ENCODE measurements around the gene KCNH1. TPM values are rescaled to one million over a fixed set of nuclear protein-coding genes. Genes with fewer than 3 reads are reported as not detected.
"Not testable (repeated sequence)": the region's sequence is repeated elsewhere in the genome, so short reads cannot be mapped to it uniquely, and the experiment has no call there.

Gene KCNH1
- polyA plus RNA-seq, 3 donors: 0.26 to 0.73 (median 0.31) TPM

DNA sequence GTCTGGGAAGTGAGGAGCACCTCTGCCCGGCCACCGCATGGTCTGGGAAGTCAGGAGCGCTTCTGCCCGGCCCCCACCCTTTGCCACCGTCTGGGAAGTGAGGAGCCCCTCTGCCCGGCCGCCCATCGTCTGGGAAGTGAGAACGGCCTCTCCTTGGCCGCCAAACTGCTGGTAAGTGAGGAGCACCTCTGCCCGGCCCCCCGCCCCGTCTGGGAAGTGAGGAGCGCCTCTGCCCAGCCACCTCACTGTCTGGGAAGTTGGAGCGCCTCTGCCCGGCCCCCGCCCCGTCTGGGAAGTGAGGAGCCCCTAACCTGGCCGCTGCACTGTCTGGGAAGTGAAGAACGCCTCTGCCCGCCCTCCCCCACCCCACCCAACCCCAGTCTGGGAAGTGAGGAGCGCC, 22.6 kb downstream of the KCNH1 start:
- no peak for DNase-seq (ENCODE audit: extremely low read depth in 1 of 11, low read depth in 9 of 11, low spot score in 4 of 11)

DNA sequence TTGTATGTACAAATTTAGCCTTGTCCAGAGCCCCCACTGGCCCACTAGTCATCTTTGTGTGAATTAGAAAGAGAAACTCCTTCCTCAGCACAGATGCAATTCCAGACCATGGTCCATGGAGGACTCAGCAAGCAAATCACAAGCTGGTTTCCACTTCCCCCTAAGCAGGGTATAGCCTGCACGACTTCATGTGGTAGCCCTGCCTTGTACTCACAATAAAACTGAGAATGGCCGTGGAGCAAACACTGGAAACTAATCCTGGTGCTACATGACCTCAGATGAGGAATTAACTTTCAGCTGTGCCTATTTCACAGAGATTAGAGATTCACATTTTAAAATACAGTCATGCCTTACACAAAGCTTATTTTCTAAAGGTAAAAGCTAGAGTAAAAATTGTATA, 32.5 kb downstream of the KCNH1 start:
- no peak for DNase-seq (ENCODE audit: extremely low read depth in 1 of 11, low read depth in 9 of 11, low spot score in 4 of 11)

- no peak for DNase-seq (ENCODE audit: extremely low read depth in 1 of 11, low read depth in 9 of 11, low spot score in 4 of 11)
Measured at GRCh38 chr1:211099393-211099792, 34.6 kb downstream of the KCNH1 start.

DNA sequence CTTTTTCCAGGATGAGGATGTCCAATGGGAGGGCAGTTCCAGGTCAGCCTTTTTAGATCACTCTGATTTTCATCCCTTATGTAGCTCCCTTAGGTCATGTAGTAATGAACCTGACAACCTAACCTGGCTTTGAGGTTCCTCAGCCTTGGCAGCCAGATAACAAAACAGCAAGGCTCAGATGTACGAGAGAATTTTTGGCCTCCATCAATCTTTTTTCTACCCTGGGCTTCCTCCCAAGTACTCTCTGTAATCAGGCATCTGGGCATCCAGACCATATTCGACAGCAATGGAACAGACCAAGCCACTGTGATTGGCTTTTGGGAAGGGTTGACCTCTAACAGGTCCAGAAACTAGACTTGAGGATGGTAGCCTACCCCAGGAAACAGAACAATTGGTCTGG, 38.6 kb downstream of the KCNH1 start:
- no peak for DNase-seq (ENCODE audit: extremely low read depth in 1 of 11, low read depth in 9 of 11, low spot score in 4 of 11)

GRCh38 chr1:211092955-211093354, 41.0 kb downstream of the KCNH1 start:
- DNase-seq (ENCODE audit: extremely low read depth in 1 of 11, low read depth in 9 of 11, low spot score in 4 of 11): no peak

- no peak for DNase-seq (ENCODE audit: extremely low read depth in 1 of 11, low read depth in 9 of 11, low spot score in 4 of 11)
Measured at GRCh38 chr1:211091867-211092266, 42.1 kb downstream of the KCNH1 start.

DNA sequence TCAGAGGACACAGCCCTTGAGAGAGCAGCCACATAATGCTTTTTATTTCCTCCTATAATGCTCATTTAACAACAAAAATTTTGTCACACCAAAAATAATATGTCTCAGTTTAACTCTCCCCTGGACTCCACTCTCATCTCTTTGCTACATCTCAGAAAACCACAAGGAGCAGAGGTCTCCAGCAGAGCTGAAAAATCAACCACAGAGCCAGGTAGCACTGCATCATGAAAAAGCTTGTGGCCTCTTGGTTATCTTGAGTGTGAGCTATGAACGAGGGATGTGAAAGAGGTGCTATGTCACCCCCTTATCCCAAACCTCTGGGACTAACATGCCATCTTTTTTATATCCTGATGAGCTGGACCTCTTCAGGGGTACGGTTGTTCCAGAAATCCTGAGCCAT, 44.4 kb downstream of the KCNH1 start:
- DNase-seq (ENCODE audit: extremely low read depth in 1 of 11, low read depth in 9 of 11, low spot score in 4 of 11): no peak

DNA sequence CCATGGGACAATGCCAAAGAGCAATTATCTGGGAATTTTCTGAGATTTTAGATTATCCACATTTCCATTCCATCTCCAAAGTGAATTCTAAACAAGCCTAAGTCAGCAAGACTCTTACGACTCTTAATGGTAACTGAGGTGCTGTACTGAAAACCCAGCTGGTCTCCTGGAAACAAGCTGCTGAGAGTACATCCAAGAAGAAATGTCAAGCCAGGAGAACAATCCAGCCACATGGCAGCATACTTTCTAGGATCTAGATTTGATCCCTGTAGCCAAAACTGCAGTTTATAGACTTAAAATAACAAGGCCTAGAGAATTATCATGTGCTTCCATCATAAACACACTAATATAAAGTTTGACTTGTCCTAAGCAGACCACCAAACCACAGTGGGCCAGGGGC, 45.8 kb downstream of the KCNH1 start:
- DNase-seq (ENCODE audit: extremely low read depth in 1 of 11, low read depth in 9 of 11, low spot score in 4 of 11): no peak

DNA sequence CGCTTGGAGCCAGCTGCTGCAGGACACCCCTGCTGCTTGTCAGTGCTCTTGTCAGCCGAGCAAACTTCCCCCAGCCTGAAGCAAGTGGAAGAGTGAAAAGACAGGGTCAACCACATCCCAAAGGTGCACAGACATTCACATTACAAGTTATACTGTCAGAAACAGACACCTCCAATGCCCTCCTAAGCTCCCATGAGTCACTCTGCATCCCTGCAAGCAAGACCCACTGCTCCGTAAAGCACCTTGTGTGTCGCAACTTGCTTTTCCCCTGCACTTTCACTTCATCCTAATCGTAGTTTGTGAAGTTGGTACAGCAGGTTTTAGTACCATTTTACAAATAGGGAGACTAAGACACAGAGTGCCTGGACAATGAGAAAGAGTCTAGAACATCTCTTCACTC, 51.1 kb downstream of the KCNH1 start:
- DNase-seq (ENCODE audit: extremely low read depth in 1 of 11, low read depth in 9 of 11, low spot score in 4 of 11): no peak

DNA sequence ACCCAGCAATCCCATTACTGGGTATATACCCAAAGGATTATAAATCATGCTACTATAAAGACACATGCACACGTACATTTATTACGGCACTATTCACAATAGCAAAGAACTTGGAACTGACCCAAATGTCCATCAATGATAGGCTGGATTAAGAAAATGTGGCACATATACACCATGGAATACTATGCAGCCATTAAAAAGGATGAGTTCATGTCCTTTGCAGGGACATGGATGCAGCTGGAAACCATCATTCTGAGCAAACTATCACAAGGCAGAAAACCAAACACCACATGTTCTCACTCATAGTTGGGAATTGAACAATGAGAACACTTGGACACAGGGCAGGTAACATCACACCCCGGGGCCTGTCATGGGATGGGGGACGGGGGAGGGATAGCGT, 52.5 kb downstream of the KCNH1 start:
- not testable (repeated sequence) for DNase-seq (ENCODE audit: extremely low read depth in 1 of 11, low read depth in 9 of 11, low spot score in 4 of 11)

GRCh38 chr1:211068976-211069375, 65.0 kb downstream of the KCNH1 start:
- DNase-seq (ENCODE audit: extremely low read depth in 1 of 11, low read depth in 9 of 11, low spot score in 4 of 11): no peak

GRCh38 chr1:211066781-211067384, 67.1 kb downstream of the KCNH1 start:
- DNase-seq (ENCODE audit: extremely low read depth in 1 of 11, low read depth in 9 of 11, low spot score in 4 of 11): no peak

DNA sequence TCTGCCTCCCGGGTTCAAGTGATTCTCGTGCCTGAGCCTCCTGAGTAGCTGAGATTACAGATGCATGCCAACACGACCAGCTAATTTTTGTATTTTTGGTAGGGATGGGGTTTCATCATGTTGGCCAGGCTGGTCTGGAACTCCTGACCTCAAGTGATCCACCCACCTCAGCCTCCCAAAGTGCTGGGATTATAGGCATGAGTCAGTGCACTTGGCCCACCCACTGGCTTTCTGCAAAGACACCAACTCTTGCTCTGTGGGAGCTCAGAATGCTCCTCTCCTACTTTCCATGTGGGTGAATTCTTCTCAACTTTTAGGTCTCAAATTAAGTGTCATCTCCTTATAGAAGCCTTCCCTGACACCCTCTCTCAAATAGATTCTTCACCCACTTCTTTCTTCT, 92.1 kb downstream of the KCNH1 start:
- DNase-seq (ENCODE audit: extremely low read depth in 1 of 11, low read depth in 9 of 11, low spot score in 4 of 11): not testable (repeated sequence)

- DNase-seq (ENCODE audit: extremely low read depth in 1 of 11, low read depth in 9 of 11, low spot score in 4 of 11): no peak
Measured at GRCh38 chr1:211037095-211037494, 96.9 kb downstream of the KCNH1 start.

DNA sequence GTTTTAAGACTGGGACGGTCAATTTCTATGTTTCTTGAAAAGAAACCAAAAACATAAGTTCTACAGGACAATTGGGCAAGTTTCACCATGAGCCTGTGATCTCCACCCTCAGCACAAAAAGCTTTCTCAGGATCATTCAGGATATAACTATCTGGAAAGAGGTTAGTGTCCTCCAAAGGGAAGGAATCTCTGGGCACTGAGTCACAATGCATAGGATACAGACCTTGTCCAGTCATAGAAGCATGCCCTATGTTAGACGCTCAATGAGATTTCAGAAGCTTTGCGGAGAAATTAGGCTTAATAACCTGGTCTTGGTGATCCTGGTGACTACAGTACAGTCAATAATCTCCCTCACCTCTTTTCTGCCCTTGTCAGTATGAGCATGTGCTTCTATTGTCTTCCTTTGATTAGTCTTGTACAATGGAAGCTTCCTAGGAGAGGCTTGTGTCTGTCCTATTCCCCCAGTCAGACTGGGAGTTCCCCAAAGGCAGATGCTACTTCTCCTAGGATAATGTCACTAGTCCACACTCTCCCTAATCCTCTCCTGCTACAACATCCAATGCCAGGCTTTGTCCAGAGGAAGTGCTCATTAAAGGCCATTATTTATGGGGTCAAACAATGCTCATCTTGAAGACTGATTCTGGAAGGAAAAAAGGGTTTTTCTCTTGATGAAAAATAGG, 97.4 kb downstream of the KCNH1 start:
- no peak for DNase-seq (ENCODE audit: extremely low read depth in 1 of 11, low read depth in 9 of 11, low spot score in 4 of 11)

DNA sequence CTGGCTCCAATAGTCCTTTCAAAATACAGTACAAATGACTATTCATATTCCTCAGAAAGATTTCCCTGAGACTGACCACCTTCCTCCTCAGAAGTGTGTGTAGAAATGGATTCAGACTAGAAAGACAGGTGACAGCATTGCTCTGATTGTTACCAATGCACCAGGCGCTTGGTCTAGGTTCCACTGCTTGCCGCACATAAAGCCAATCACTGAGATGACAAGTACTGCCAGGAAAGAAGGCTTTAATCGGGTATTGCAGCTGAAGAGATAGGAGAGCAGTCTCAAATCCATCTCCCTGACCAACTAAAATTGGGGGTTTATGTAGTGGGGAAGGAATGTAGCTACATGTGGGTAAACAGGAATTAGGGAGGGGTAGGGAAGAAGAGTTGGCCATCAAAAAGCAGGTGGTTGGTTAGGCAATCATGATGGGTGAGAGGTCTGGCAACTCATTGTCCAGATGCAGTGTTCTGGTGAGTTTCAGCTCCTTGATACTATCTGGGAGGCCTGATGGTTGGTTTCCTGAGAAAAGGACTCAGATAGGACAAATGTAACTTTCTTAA, 98.0 kb downstream of the KCNH1 start:
- DNase-seq (ENCODE audit: extremely low read depth in 1 of 11, low read depth in 9 of 11, low spot score in 4 of 11): no peak

DNA sequence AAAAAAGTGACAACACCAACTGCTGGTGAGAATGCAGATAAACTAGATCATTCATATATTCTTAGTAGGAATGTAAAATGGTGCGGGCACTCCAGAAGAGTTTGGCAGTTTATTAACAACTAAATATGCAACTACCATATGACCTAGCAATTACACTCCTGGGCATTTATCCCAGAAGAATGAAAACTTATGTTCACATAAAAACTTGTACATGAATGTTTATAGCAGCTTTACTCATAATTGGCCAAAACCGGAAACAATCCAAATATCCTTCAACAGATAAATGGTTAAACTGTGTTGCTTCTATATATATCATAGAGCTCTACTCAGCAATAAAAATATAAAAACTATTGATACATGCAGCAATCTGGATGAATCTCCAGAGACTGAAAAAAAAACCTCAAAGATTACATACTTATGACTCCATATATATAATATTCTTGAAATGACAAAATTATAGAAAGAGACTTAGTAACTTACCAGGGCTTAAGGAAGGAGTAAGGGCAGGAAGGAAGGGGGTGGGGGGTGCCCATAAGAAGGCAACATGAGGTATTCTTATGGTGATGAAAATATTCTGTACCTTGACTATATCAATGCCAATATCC, 99.9 kb downstream of the KCNH1 start:
- no peak for DNase-seq (ENCODE audit: extremely low read depth in 1 of 11, low read depth in 9 of 11, low spot score in 4 of 11)

DNA sequence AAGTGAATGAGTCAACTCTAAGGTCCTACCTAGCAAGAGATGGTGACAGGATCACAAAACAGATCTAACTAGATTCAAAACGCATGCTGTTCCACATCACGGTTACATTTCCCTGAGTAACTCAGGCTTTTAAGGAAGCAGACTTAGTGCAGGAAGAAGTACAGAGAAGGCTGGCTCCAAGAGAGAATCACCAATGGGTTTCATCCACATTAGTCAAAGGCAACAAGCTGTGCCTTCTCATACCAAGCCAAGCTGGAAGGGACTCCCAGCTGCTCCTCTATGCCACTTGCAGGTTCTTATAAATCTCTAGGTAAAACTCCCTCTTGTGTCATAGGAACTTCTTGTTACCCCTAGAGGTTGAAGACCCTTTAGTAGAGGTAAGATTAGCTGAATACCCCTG, 109.0 kb downstream of the KCNH1 start:
- no peak for DNase-seq (ENCODE audit: extremely low read depth in 1 of 11, low read depth in 9 of 11, low spot score in 4 of 11)

DNA sequence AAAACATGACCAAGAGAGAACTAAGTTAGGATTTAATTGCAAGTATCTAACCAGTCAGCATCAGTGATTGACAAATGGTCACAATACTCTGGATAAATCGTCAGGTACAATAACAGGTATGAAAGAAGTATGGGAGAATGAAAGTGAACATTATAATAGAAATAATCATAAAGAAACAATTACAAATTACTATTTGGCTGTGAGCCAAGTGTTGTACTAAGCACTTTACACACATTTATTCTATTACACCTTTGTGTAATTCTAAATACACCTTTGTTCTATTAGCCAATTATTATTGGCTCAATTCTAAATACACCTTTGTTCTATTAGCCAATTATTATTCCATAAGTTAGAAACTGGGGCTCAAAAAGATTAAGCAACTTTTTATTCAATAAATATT, 114.7 kb downstream of the KCNH1 start:
- no peak for DNase-seq (ENCODE audit: extremely low read depth in 1 of 11, low read depth in 9 of 11, low spot score in 4 of 11)

GRCh38 chr1:211018690-211019089, 115.3 kb downstream of the KCNH1 start:
- DNase-seq (ENCODE audit: extremely low read depth in 1 of 11, low read depth in 9 of 11, low spot score in 4 of 11): no peak
